GM12872 (cell line): ENCODE results near the gene FBXL2.

Source experiments
- CTCF ChIP-seq: IDR thresholded peaks from 3 replicates; pipeline ENCODE4 v1.5.1; 2011; ENCODE audit warnings: low read depth, mild to moderate bottlenecking, low read length, moderate library complexity; ENCODE audit not compliant: insufficient read depth

The FBXL2 gene

GRCh38 chr3:33238923-33239322, 38.3 kb upstream of the FBXL2 start:
- no peak for TF ChIP-seq CTCF

GRCh38 chr3:33240261-33240660, 37.0 kb upstream of the FBXL2 start:
- TF ChIP-seq CTCF: no peak

GRCh38 chr3:33246786-33247185, 30.5 kb upstream of the FBXL2 start:
- TF ChIP-seq CTCF: no peak

- TF ChIP-seq CTCF: no peak
Observed at GRCh38 chr3:33250712-33251111, 26.5 kb upstream of the FBXL2 start.

GRCh38 chr3:33256249-33256648, 21.0 kb upstream of the FBXL2 start:
- TF ChIP-seq CTCF: no peak

- no peak for TF ChIP-seq CTCF
Observed at GRCh38 chr3:33260104-33260503, 17.1 kb upstream of the FBXL2 start.

- no peak for TF ChIP-seq CTCF
Observed at GRCh38 chr3:33269385-33269784, 7.9 kb upstream of the FBXL2 start.

- no peak for TF ChIP-seq CTCF
Observed at GRCh38 chr3:33271324-33271723, 5.9 kb upstream of the FBXL2 start.
